GM08714 (cell line): ENCODE results near the gene GSTO2.

Experiments used
- H3K4me3 ChIP-seq: fragments of 200-500 bp; sonication (Bioruptor generic); 2 replicates; pipeline ENCODE4 v1.5.1; 2014; ENCODE audit warnings: mild to moderate bottlenecking, low read length, inconsistent platforms
- ZNF274 ChIP-seq: IDR thresholded peaks from 2 replicates; pipeline ENCODE4 v1.6.1; 2012; ENCODE audit warnings: mild to moderate bottlenecking, low read depth, low read length

The GSTO2 gene

GRCh38 chr10:104304356-104304745 lies 35.4 kb downstream of the GSTO2 start:
- TF ChIP-seq ZNF274 = no peak
- no peak overlapping the region for H3K4me3 ChIP-seq

DNA sequence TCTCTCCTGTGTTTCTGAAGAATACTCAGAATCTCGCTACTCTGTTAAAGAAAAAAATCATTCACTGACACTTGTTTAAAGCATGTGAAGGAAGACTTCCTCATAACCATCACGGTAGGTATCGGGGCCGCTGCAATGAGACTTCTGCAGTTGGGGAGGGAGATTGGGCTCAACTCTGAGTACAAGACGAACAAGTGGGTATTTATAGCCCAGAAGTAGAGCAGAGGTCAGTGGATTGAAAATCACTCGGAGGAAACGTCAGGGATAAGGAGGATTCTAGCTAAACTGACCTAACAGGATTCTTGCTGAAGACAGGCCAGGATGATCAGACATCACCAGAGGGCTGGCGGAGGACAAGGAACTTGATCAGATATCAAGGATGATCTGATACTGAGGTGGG lies 35.9 kb downstream of the GSTO2 start:
- TF ChIP-seq ZNF274 = no peak

GRCh38 chr10:104306897-104307296 lies 37.9 kb downstream of the GSTO2 start:
- no peak for TF ChIP-seq ZNF274
- H3K4me3 ChIP-seq = no peak overlapping the region

More for the DNA sequence above, 35.9 kb downstream of the GSTO2 start:
- H3K4me3 ChIP-seq = no peak overlapping the region

GRCh38 chr10:104307576-104308438 lies 38.8 kb downstream of the GSTO2 start:
- H3K4me3 ChIP-seq = no peak overlapping the region; the same call in 1 of the 2 replicates
- no peak for TF ChIP-seq ZNF274

GRCh38 chr10:104308439-104308903 lies 39.5 kb downstream of the GSTO2 start:
- TF ChIP-seq ZNF274 = no peak
- no peak overlapping the region; the same call in 1 of the 2 replicates for H3K4me3 ChIP-seq

GRCh38 chr10:104309980-104310978 lies 41.3 kb downstream of the GSTO2 start:
- H3K4me3 ChIP-seq = no peak overlapping the region
- no peak for TF ChIP-seq ZNF274

DNA sequence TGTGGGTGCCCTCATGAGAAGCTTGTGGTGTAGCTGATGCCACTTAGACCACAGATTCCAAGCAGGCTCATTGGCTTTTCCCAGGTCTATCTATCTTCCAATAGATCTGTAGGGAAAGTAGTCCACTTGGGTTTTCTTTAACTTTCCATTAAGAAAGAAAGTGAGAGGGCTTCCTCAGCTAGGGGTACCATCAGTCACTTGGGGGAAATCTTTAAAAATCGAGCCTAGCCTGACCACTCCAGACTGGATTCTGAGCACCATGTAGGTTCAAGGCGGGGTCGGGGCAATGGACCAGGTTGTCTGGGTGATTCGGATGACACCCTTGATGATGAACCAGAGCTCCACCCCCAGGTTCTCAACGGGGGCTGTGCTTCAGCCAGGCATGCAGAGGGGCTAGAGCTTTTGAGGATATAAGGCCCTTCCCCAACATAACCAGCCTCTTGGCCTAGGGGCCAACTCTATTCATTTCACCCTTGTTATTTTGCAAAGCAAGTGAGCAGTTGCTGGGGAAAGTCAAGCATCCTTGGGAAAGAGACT lies 42.3 kb downstream of the GSTO2 start:
- no peak for TF ChIP-seq ZNF274
- H3K4me3 ChIP-seq = no peak overlapping the region

GRCh38 chr10:104314591-104315485 lies 45.9 kb downstream of the GSTO2 start:
- no peak for TF ChIP-seq ZNF274
- H3K4me3 ChIP-seq = no peak overlapping the region

DNA sequence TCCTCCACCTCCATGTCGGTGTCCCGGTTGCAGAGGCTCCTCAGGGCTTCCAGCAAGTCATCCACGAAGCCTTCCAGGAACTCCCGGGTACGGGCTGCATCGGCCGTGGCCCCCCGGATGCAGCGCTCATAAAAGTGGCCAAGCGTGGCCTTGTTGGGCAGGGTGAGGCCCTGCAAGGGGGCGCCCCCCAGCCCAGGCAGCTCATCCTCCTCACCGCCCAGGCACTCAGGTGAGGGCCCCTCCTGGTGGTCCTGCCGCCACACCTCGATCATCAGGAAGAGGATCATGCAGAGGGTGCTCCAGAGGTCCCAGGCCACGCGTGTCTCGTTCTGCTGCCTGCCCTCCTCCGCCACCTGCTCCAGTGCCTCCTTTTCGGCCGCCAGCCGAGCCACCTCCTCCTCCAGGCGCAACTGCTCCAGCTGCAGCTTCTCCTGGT lies 46.5 kb downstream of the GSTO2 start:
- no peak for TF ChIP-seq ZNF274
- no peak overlapping the region for H3K4me3 ChIP-seq

DNA sequence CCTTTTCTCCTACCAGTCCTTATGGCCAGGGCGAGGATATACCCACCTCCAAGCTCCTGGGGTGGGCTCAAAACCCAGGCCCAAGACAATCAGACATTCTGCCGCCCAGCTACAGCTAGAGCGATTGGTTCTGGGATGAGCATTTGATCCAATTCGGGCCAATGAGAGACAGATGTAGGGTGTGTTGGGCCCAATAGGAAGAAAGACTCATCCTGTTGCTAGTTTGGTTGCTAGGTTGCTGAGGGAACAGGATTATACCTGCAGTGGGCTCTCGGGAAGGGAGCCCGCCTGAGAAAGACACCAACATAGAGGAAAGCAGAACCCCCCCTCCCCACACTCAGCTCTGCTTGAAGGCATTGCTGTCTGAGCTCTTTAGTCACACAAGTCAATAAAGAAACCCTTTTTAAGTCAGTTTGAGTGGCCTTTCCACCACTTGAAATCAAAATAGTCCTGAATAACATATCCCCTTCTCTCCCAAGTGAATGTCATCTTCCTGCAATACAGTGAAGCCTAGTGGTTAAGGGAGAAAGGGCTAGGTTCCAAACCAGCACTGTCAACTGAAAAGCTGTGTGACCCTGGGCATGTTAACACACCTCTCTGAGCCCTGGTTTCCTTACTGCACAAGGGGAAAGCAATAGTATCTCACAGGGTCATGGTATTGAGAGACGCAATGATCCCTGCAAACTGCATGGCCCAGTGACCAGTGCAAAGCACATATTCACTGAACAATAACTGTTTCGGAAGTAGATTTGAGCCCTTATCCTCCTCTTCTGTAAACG lies 47.5 kb downstream of the GSTO2 start:
- TF ChIP-seq ZNF274 = no peak
- no peak overlapping the region for H3K4me3 ChIP-seq

GRCh38 chr10:104317269-104317710 lies 48.3 kb downstream of the GSTO2 start:
- TF ChIP-seq ZNF274 = no peak
- no peak overlapping the region for H3K4me3 ChIP-seq

- TF ChIP-seq ZNF274 = no peak
- no peak overlapping the region for H3K4me3 ChIP-seq
These were observed 48.8 kb downstream of the GSTO2 start for GRCh38 chr10:104317726-104318299.
